Left lung (tissue), 10 donors: Measurements from ENCODE around the gene PABPN1L. TPM values are rescaled to one million over a fixed set of nuclear protein-coding genes. Genes with fewer than 3 reads are reported as not detected.

ENCODE experiments used
- ATAC-seq: fragments of 200-7000 bp; cut with Tn5 transposase; one replicate; pipeline ENCODE4 v1.9.1; 2020; ENCODE audit warnings: moderate library complexity
- DNase-seq, 4 donors: peaks; one replicate each; pipeline ENCODE4 v3.0.0-alpha.2; 2013 to 2020
- H3K27ac ChIP-seq, 2 donors: fragments of 200-600 bp; sonication (generic) in 1 of 2; one replicate each; pipeline versions ENCODE4 v1.5.0 to v1.8.0; 2020 to 2021
- H3K27me3 ChIP-seq, 2 donors: fragments of 200-600 bp; sonication (generic) in 1 of 2; one replicate each; pipeline versions ENCODE4 v1.5.0 to v1.8.0; 2020 to 2021
- H3K36me3 ChIP-seq, 2 donors: fragments of 200-600 bp; sonication (generic) in 1 of 2; one replicate each; pipeline versions ENCODE4 v1.5.0 to v1.8.0; 2020 to 2021
- H3K4me1 ChIP-seq, 2 donors: fragments of 200-600 bp; one replicate each; pipeline ENCODE4 v1.8.0; 2021
- H3K4me3 ChIP-seq, 2 donors: fragments of 200-600 bp; sonication (generic) in 1 of 2; one replicate each; pipeline versions ENCODE4 v1.5.0 to v1.8.0; 2020 to 2021; ENCODE audit warnings: mild to moderate bottlenecking in 1 of 2
- H3K9me3 ChIP-seq, 2 donors: fragments of 200-600 bp; sonication (generic) in 1 of 2; one replicate each; pipeline versions ENCODE4 v1.5.0 to v1.8.0; 2020 to 2021
- intact Hi-C, 2 donors: fragments of 100-400 bp; cut with DNase I; formaldehyde crosslinking; loops; one replicate each; pipeline versions ENCODE4 v1.11.2 to v1.14.2; 2022
- polyA plus RNA-seq, 6 donors: library from polyadenylated mRNA; unstranded; fragments of 120-200 nt; gene quantifications; one replicate each; pipeline ENCODE4 v1.2.1, GENCODE V29; 2013; ENCODE audit not compliant: insufficient read length in 6 of 6
- total RNA-seq, 2 donors: library from RNA; stranded (reverse); fragmentation: NEBNext Ultra II Directional; extraction: Animal tissue kit (Norgen Biotek cat#: 25700); gene quantifications; one replicate each; pipeline ENCODE4 v1.2.1, GENCODE V29; 2021
- TF ChIP-seq, protein P1 (sequence below), 2 donors: fragments of 200-600 bp; sonication (generic) in 1 of 2; IDR thresholded peaks; one replicate each; pipeline versions ENCODE4 v1.5.0 to v1.8.0; 2021; ENCODE audit warnings: antibody characterized with exemption in 2 of 2
- donor health status: DM: no; HTN: yes; CAD: no.
- donor health status: DM: no; HTN: no; CAD: no.

Gene PABPN1L
- total and polyA plus RNA-seq, 8 donors, result 0.12 TPM; not detected in 7

DNA sequence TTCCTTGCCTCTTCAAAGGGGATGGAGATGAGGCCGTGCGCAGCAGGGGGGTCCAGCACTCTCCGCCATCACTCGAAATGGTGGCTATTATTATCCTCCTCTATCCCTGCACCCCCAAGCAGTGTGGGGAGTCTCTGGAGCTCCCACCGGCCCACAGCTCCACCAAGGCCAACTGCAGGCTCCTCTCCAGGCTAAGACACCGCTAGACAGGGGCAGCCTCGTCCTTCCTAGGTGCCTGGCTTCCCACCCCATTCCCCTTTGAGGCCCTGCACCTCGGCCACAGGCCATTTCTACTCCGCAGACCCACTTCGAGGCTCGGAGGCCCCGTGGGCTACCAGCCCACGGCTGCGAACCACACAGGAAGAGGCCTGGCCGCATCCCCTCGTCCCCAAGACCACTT lies 39.6 kb upstream of the PABPN1L start:
- no peak overlapping the region for H3K4me3 ChIP-seq
- no peaks in the 10 kb centered on the region for H3K9me3 ChIP-seq
- ATAC-seq (no peak), DNase-seq (no peak)
- H3K36me3 ChIP-seq, result peaks cover 0 to 3% of the 10 kb centered on the region in 2 donors
- TF ChIP-seq, protein P1, sequence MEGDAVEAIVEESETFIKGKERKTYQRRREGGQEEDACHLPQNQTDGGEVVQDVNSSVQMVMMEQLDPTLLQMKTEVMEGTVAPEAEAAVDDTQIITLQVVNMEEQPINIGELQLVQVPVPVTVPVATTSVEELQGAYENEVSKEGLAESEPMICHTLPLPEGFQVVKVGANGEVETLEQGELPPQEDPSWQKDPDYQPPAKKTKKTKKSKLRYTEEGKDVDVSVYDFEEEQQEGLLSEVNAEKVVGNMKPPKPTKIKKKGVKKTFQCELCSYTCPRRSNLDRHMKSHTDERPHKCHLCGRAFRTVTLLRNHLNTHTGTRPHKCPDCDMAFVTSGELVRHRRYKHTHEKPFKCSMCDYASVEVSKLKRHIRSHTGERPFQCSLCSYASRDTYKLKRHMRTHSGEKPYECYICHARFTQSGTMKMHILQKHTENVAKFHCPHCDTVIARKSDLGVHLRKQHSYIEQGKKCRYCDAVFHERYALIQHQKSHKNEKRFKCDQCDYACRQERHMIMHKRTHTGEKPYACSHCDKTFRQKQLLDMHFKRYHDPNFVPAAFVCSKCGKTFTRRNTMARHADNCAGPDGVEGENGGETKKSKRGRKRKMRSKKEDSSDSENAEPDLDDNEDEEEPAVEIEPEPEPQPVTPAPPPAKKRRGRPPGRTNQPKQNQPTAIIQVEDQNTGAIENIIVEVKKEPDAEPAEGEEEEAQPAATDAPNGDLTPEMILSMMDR (IDR thresholded peaks at IDR 0.05), result no peak
- H3K4me1 ChIP-seq, result peaks cover 0 to 4% of the 10 kb centered on the region in 2 donors
- peaks cover 0 to 2% of the 10 kb centered on the region in 2 donors for H3K27me3 ChIP-seq
- H3K27ac ChIP-seq, result no peak overlapping the region
- intact Hi-C loops, result no loop called here

DNA sequence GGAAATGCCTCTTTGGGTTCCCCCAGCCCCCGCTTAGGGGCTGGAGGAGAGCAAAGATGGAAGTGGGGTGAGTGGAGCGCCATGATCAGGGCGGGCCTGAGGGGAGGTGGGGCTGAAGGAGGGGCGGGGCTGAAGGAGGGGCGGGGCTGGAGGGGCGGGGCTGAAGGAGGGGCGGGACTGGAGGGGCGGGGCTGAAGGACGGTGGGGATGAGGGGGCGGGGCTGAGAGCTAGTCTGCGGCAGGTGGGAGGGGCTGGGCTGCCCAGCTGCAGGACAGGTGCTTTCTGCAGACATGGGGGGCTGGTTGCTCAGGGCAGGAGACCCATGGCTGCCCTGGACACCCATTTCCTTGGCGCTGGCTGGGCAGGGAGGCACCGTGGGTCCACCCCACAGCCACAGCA lies 39.1 kb upstream of the PABPN1L start:
- H3K27me3 ChIP-seq, result no peaks in the 10 kb centered on the region
- no peak for ATAC-seq
- DNase-seq, result no peak
- no peak overlapping the region for H3K4me3 ChIP-seq
- no peaks in the 10 kb centered on the region for H3K9me3 ChIP-seq
- intact Hi-C loops, result no loop called here
- H3K27ac ChIP-seq, result no peak overlapping the region
- peaks cover 0 to under 1% of the 10 kb centered on the region in 2 donors for H3K4me1 ChIP-seq
- TF ChIP-seq, protein P1 (IDR thresholded peaks at IDR 0.05), result no peak
- peaks cover 0 to 8% of the 10 kb centered on the region in 2 donors for H3K36me3 ChIP-seq

DNA sequence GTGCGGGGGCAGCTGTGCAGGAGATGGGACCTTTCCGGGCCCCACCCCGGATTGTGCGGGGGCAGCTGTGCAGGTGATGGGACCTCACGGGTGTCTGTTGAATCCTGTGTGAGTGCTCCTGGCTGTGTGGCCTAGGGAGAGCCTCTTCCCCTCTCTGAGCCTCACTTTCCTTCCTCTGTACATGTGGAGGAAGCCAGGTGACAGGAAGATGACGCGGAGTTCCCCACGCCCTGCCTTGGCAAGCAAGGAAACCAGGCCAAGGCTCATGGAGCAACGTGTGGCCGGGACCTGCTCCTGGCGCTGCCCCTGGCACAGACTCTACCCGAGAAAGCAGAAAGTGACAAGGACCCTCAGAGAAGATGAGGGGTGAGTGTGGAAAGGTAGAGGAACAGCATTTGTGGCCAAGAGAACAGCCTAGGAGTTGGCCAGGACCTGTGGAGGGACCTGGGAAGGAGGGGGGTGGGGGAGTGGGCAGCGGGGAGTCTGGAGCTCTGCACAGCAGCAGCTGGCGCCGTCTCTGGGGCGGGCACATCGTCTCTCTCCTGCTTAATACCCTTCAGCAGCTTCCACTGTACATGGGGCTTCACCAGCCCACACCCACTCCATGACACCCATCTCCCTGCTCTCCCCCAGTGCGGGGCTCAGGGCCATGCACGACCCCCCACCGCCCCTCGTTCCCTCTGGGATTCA lies 38.4 kb upstream of the PABPN1L start:
- TF ChIP-seq, protein P1 (IDR thresholded peaks at IDR 0.05), result no peak
- Histone ChIP-seq H3K4me1 (no peaks in the 10 kb centered on the region), H3K27me3 (no peaks in the 10 kb centered on the region), H3K27ac (no peak overlapping the region), H3K36me3 (peaks cover 0 to 15% of the 10 kb centered on the region in 2 donors), H3K4me3 (no peak overlapping the region), H3K9me3 (no peaks in the 10 kb centered on the region)
- no peak for DNase-seq
- intact Hi-C loops, result no loop called here
- no peak for ATAC-seq

DNA sequence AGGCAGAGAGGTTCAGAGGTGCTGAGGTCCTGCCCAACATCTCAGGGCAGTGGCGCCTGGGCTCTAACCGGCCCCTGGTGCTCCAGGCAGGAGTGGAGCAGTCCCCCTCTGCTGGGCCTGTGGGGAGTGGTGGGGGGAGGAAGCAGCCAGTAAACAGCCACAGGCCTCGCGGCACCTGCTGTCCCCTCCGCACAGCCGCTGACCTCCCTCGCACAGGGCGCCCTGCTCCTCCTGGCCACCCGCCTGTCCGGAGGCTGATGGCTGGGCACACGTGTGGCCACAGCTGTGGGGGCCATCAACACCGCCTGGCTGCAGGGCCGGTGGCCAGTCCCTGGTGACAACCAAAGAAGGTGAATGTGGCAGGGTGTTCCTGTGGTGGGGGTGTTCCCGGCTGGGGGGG lies 36.8 kb upstream of the PABPN1L start:
- no peaks in the 10 kb centered on the region for H3K4me1 ChIP-seq
- DNase-seq, result no peak

DNA sequence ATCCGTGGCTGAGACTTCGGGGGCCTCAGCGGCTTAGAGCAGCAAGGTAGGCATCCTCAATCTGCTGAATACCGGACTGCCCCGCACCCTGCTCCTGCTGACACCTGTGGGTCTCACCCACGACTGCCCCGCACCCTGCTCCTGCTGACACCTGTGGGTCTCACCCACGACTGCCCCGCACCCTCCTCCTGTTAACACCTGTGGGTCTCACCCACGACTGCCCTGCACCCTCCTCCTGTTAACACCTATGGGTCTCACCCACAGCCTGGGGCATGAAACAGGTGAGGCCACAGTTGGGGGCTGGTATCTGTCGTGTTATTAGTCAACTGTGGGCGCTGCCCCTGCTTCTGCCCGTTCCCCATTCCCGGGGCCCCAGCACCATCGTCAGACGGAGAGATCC lies 36.3 kb upstream of the PABPN1L start:
- no peak for ATAC-seq
- intact Hi-C loops, result no loop called here
- Histone ChIP-seq H3K36me3 (peaks cover 0 to 26% of the 10 kb centered on the region in 2 donors), H3K27me3 (no peaks in the 10 kb centered on the region), H3K4me1 (no peaks in the 10 kb centered on the region), H3K9me3 (no peaks in the 10 kb centered on the region), H3K4me3 (no peak overlapping the region), H3K27ac (no peak overlapping the region)
- TF ChIP-seq, protein P1 (IDR thresholded peaks at IDR 0.05), result no peak
- no peak for DNase-seq

More for the DNA sequence above, 36.8 kb upstream of the PABPN1L start:
- H3K36me3 ChIP-seq, result peaks cover 0 to 22% of the 10 kb centered on the region in 2 donors
- intact Hi-C loops, result no loop called here
- no peak for ATAC-seq
- no peak overlapping the region for H3K4me3 ChIP-seq
- H3K27me3 ChIP-seq, result no peaks in the 10 kb centered on the region
- no peak overlapping the region for H3K27ac ChIP-seq
- TF ChIP-seq, protein P1 (IDR thresholded peaks at IDR 0.05), result no peak
- H3K9me3 ChIP-seq, result no peaks in the 10 kb centered on the region
